Colonic mucosa (tissue), 4 donors: ENCODE data around the gene LRRC25. TPM values are rescaled to one million over a fixed set of nuclear protein-coding genes. Genes with fewer than 3 reads are reported as not detected.
A peak's percentile ranks its signal among the peaks of the same experiment; 100 is the strongest.

ENCODE experiments used
- DNase-seq: peaks from one replicate; pipeline ENCODE4 v3.0.0-alpha.2; 2020
- H3K27ac ChIP-seq: fragments of 200-600 bp; one replicate; pipeline ENCODE4 v1.8.0; 2021
- H3K27me3 ChIP-seq: fragments of 200-600 bp; one replicate; pipeline ENCODE4 v1.8.0; 2021
- H3K36me3 ChIP-seq: fragments of 200-600 bp; one replicate; pipeline ENCODE4 v1.8.0; 2021
- H3K4me1 ChIP-seq: fragments of 200-600 bp; one replicate; pipeline ENCODE4 v1.8.0; 2021; ENCODE audit warnings: mild to moderate bottlenecking
- H3K4me3 ChIP-seq: fragments of 200-600 bp; one replicate; pipeline ENCODE4 v1.8.0; 2021
- H3K9ac ChIP-seq, 2 donors: one replicate each; pipeline ENCODE4 v1.7.0; 2013; ENCODE audit warnings: control low read depth in 2 of 2, low read depth in 2 of 2, low read length in 2 of 2
- H3K9me3 ChIP-seq: fragments of 200-600 bp; one replicate; pipeline ENCODE4 v1.8.0; 2021
- CTCF ChIP-seq: fragments of 200-600 bp; IDR thresholded peaks from one replicate; pipeline ENCODE4 v1.8.0; 2022; ENCODE audit warnings: antibody characterized with exemption, mild to moderate bottlenecking
- intact Hi-C: fragments of 100-400 bp; cut with DNase I; formaldehyde crosslinking; loops from one replicate; pipeline ENCODE4 v1.14.1; 2022
- total RNA-seq, 2 donors: library from RNA; stranded (reverse); fragmentation: NEBNext Ultra II Directional in 1 of 2; extraction: Animal tissue kit (Norgen Biotek cat#: 25700) in 1 of 2; gene quantifications; one replicate each; pipeline ENCODE4 v1.2.1, GENCODE V29; 2021
- donor health status: healthy.
- donor health status: DM: no; HTN: no; CAD: no.
- donor health status: DM: no; HTN: no; CAD: no.

The LRRC25 gene
- total RNA-seq, 2 donors from 2014 or later, result 1.4 to 3.9 TPM

GRCh38 chr19:18440415-18440877, 43.0 kb upstream of the LRRC25 start:
- Histone ChIP-seq H3K36me3 (no peaks in the 10 kb centered on the region), H3K27ac (no peak overlapping the region), H3K9ac (no peak overlapping the region), H3K4me3 (no peak overlapping the region), H3K9me3 (no peaks in the 10 kb centered on the region), H3K4me1 (peaks cover 8% of the 10 kb centered on the region), H3K27me3 (no peaks in the 10 kb centered on the region)
- no peak for DNase-seq
- TF ChIP-seq CTCF, result peak; percentile 37
- intact Hi-C loops, result no loop called here

GRCh38 chr19:18439910-18440237, 42.5 kb upstream of the LRRC25 start:
- H3K9ac ChIP-seq, result no peak overlapping the region
- H3K9me3 ChIP-seq, result no peaks in the 10 kb centered on the region
- DNase-seq, result no peak
- H3K27me3 ChIP-seq, result no peaks in the 10 kb centered on the region
- TF ChIP-seq CTCF, result no peak
- intact Hi-C loops, result no loop called here
- H3K4me3 ChIP-seq, result no peak overlapping the region
- no peak overlapping the region for H3K27ac ChIP-seq
- H3K36me3 ChIP-seq, result no peaks in the 10 kb centered on the region
- H3K4me1 ChIP-seq, result peaks cover 8% of the 10 kb centered on the region

GRCh38 chr19:18439025-18439909, 41.8 kb upstream of the LRRC25 start:
- no peak for TF ChIP-seq CTCF
- Histone ChIP-seq H3K27ac (no peak overlapping the region), H3K9ac (no peak overlapping the region), H3K27me3 (no peaks in the 10 kb centered on the region), H3K36me3 (no peaks in the 10 kb centered on the region), H3K4me3 (no peak overlapping the region), H3K4me1 (peaks cover 8% of the 10 kb centered on the region), H3K9me3 (no peaks in the 10 kb centered on the region)
- intact Hi-C loops, result no loop called here
- no peak for DNase-seq

DNA sequence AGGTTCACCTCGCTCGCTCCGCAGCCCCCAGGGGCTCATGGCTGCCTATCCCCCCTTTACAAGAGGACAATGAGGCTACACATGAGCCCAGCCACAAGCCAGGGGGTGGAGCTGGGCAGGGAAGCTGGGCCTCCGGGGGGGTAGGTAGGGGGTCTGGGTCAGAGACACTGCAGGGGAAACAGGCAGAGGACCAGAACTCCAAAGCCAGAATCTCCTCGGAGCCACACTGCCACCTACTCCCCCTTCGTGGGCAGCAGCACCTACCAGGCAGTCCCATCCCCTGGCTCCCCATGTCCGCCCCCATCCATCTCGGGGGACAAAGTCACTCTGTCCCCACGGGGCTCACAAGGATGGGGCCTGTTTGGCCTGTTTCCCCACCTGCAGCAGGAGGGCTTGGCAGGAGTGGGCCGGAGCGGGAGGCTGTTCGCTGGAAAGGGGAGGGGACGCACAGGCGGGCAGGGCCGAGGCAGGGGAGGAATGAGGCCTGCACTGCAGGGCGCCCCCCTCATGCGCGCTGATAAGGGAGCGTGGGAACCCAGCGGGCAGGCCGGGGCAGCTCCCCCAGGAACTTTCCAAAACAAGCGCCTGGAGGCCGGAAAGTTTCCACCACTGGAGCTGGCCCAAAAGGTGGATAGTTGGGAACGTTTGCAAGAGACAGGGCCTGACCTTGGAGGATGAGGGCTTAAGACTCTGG, 41.1 kb upstream of the LRRC25 start:
- no peak for DNase-seq
- peak overlapping the region; percentile 48 for H3K4me3 ChIP-seq
- no peaks in the 10 kb centered on the region for H3K36me3 ChIP-seq
- TF ChIP-seq CTCF, result no peak
- H3K4me1 ChIP-seq, result peaks cover 8% of the 10 kb centered on the region
- no peaks in the 10 kb centered on the region for H3K27me3 ChIP-seq
- no peaks in the 10 kb centered on the region for H3K9me3 ChIP-seq
- intact Hi-C loops, result no loop called here
- no peak overlapping the region for H3K27ac ChIP-seq
- H3K9ac ChIP-seq, result peak overlapping the region; percentile 4 to 60

DNA sequence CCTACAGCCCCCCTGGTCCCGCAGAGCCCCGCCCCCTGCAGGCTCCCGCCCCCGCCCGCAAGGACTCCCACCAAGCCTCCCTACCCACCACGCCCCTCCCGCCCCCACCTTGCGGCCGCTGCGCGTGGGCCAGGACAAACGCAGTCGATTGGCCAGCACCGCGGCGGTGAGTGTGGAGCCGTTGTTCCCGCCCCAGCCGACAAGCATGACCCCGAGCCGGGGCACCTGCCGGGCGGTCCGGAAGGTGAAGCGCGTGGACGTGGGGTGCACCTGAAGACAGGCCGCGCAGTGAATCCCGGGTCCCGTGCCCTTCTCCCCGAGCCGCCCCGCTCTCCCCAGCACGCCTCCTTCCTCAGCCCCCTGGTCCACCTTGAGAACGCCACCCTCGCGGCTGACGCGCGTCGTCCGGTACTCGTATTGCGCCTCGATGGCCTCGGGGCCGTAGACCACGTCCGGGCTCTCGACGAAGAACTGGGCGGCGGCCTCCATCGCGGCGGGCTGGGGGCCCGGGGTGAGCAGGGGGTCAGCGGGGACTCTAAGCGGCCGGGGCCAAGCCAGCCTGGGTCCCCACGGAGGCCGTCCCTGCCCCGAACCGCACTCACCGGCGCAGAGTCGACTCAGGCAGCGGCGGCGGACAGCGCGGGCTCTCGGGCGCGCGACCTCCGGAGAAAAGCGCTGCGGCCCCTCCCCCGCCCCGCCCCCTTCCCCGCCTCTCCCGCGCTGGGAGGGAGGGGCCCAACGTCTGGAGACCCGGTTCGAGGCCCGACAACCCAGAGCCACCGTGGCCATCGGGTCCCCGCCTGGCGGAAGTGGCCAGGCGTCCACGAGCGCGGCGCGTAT, 40.3 kb upstream of the LRRC25 start, which contains the start of gene ISYNA1:
Gene ISYNA1, minus strand, starts transcription at position 643 of the 840 bp plus-strand sequence. Its CDS starts 154 bp downstream, at position 489.
- H3K27me3 ChIP-seq, result no peaks in the 10 kb centered on the region
- peak within 1 kb of the TSS; percentile 48 for H3K4me3 ChIP-seq
- TF ChIP-seq CTCF, result no peak
- H3K9ac ChIP-seq, result peak within 1 kb of the TSS; percentile 51 to 73
- H3K36me3 ChIP-seq, result no peaks in the 10 kb centered on the region
- peaks cover 8% of the 10 kb centered on the region for H3K4me1 ChIP-seq
- peak within 1 kb of the TSS; percentile 40 for H3K27ac ChIP-seq
- peak; percentile 61 for DNase-seq
- intact Hi-C loops, result no loop called here
- H3K9me3 ChIP-seq, result no peaks in the 10 kb centered on the region
